ENCODE data around the gene TSPAN15.

DNA sequence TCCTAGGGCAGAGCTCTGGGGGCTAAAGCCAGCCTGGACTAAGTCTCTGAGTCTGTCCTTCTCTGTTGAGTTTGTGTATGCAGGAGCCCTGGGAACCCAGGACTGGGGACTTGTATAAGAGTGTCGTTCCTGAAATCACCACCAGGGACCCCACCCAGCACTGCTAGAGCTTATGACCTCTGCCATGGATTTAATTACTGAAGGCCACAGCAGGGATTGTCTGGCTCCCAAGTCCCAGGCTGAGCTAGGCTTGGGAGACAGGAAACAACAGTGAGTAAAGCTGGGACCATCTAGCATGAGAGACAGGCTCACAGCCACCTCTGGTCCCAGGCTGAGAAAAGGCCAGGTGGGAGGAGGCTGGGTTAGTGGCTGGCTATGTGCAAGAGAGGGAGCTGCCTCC lies 1.4 kb upstream of the TSPAN15 start:
- no peak for TF ChIP-seq EP300 (IDR thresholded peaks at IDR 0.05)
- TF ChIP-seq CTCF (IDR thresholded peaks at IDR 0.05), result peak; percentile 49 to 75 (median 67)
